HFFc6 (cell line): ENCODE measurements around the gene TMEM196. TPM values are rescaled to one million over a fixed set of nuclear protein-coding genes. Genes with fewer than 3 reads are reported as not detected.
"Not testable (repeated sequence)": the region's sequence is repeated elsewhere in the genome, so short reads cannot be mapped to it uniquely, and the experiment has no call there.

Experiments
- DNase-seq: peaks from one replicate; pipeline ENCODE4 v3.0.0-alpha.2; 2018
- H3K27ac Mint-ChIP-seq: 2 replicates; pipeline ENCODE4 v1.8.0; 2020; ENCODE audit warnings: mild to moderate bottlenecking, mixed read lengths
- H3K27me3 Mint-ChIP-seq: 2 replicates; pipeline ENCODE4 v1.8.0; 2021; ENCODE audit warnings: mild to moderate bottlenecking, moderate library complexity, mixed read lengths; ENCODE audit not compliant: insufficient read depth
- H3K36me3 Mint-ChIP-seq: 2 replicates; pipeline ENCODE4 v1.8.0; 2021; ENCODE audit warnings: low read depth, mixed read lengths
- H3K4me1 Mint-ChIP-seq: 2 replicates; pipeline ENCODE4 v1.8.0; 2020; ENCODE audit warnings: low read depth, mixed read lengths
- H3K4me3 Mint-ChIP-seq: 2 replicates; pipeline ENCODE4 v1.8.0; 2020; ENCODE audit warnings: mild to moderate bottlenecking, moderate library complexity, mixed read lengths
- H3K9me3 Mint-ChIP-seq: 2 replicates; pipeline ENCODE4 v1.8.0; 2020; ENCODE audit warnings: mild to moderate bottlenecking, mixed read lengths
- total RNA-seq, 6 experiments: library from RNA; stranded (reverse); fragmentation: NEBNext Ultra II Directional; extraction: Animal tissue kit (Norgen Biotek cat#: 25700); gene quantifications; 2 replicates in 1 of 6; 3 replicates in 5 of 6; pipeline ENCODE4 v1.2.3, GENCODE V29; 2021
- TF ChIP-seq, protein P1 (sequence below): fragments of 200-600 bp; sonication (generic); IDR thresholded peaks from 2 replicates; pipeline ENCODE4 v1.5.0; 2021; ENCODE audit warnings: antibody characterized with exemption, mild to moderate bottlenecking

Gene TMEM196
- total RNA-seq, 6 experiments from 2014 or later, result not detected

GRCh38 chr7:19698331-19698730 lies 75.1 kb downstream of the TMEM196 start:
- Mint-ChIP-seq H3K27ac (no peak overlapping the region), H3K4me3 (no peak overlapping the region), H3K4me1 (peaks cover 12% of the 10 kb centered on the region), H3K9me3 (no peaks in the 10 kb centered on the region), H3K36me3 (peaks cover 22% of the 10 kb centered on the region), H3K27me3 (no peaks in the 10 kb centered on the region)
- peak; percentile 9 for DNase-seq
- TF ChIP-seq, protein P1, sequence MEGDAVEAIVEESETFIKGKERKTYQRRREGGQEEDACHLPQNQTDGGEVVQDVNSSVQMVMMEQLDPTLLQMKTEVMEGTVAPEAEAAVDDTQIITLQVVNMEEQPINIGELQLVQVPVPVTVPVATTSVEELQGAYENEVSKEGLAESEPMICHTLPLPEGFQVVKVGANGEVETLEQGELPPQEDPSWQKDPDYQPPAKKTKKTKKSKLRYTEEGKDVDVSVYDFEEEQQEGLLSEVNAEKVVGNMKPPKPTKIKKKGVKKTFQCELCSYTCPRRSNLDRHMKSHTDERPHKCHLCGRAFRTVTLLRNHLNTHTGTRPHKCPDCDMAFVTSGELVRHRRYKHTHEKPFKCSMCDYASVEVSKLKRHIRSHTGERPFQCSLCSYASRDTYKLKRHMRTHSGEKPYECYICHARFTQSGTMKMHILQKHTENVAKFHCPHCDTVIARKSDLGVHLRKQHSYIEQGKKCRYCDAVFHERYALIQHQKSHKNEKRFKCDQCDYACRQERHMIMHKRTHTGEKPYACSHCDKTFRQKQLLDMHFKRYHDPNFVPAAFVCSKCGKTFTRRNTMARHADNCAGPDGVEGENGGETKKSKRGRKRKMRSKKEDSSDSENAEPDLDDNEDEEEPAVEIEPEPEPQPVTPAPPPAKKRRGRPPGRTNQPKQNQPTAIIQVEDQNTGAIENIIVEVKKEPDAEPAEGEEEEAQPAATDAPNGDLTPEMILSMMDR, result no peak

GRCh38 chr7:19696926-19697325 lies 76.5 kb downstream of the TMEM196 start:
- Mint-ChIP-seq H3K27ac (no peak overlapping the region), H3K9me3 (peaks cover under 1% of the 10 kb centered on the region; the same call in 1 of the 2 replicates), H3K36me3 (peaks cover 11% of the 10 kb centered on the region), H3K4me1 (peaks cover 12% of the 10 kb centered on the region), H3K27me3 (no peaks in the 10 kb centered on the region), H3K4me3 (no peak overlapping the region)
- no peak for DNase-seq
- TF ChIP-seq, protein P1, result no peak

DNA sequence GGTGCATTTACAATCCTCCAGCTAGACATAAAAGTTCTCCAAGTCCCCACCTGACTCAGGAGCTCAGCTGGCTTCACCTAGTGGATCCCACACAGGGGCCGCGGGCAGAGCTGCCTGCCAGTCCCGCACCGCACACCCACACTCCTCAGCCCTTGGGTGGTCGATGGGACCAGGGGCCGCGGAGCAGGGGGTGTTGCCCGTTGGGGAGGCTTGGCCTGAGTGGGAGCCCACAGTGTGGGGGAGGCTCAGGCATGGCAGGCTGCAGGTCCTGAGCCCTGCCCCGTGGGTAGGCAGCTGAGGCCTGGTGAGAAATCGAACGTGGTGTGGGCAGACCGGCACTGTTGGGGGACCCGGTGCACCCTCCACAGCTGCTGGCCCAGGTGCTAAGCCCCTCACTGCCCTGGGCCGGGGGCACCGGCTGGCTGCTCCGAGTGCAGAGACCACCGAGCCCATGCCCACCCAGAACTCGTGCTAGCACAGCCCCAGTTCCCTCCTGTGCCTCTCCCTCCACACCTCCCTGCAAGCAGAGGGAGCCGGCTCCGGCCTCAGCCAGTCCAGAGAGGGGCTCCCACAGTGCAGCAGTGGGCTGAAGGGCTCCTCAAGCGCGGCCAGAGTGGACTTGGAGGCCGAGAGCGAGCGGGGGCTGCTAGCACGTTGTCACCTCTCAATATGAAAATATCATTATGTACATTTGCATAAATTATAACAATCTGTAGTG lies 81.1 kb downstream of the TMEM196 start:
- H3K36me3 Mint-ChIP-seq, result peaks cover under 1% of the 10 kb centered on the region; the same call in 1 of the 2 replicates
- DNase-seq, result no peak
- H3K9me3 Mint-ChIP-seq, result peaks cover 6% of the 10 kb centered on the region; the same call in 1 of the 2 replicates
- H3K27me3 Mint-ChIP-seq, result no peaks in the 10 kb centered on the region; the same call in 1 of the 2 replicates
- H3K4me1 Mint-ChIP-seq, result peaks cover 7% of the 10 kb centered on the region
- H3K27ac Mint-ChIP-seq, result no peak overlapping the region
- TF ChIP-seq, protein P1, result no peak
- no peak overlapping the region for H3K4me3 Mint-ChIP-seq

- Mint-ChIP-seq H3K36me3 (no peaks in the 10 kb centered on the region; the same call in 1 of the 2 replicates), H3K27ac (no peak overlapping the region), H3K9me3 (peaks cover 6% of the 10 kb centered on the region), H3K27me3 (no peaks in the 10 kb centered on the region; the same call in 1 of the 2 replicates), H3K4me1 (peaks cover 7% of the 10 kb centered on the region), H3K4me3 (no peak overlapping the region)
- TF ChIP-seq, protein P1, result no peak
- peak; percentile 5 for DNase-seq
Observed at GRCh38 chr7:19690736-19691135, 82.7 kb downstream of the TMEM196 start.

DNA sequence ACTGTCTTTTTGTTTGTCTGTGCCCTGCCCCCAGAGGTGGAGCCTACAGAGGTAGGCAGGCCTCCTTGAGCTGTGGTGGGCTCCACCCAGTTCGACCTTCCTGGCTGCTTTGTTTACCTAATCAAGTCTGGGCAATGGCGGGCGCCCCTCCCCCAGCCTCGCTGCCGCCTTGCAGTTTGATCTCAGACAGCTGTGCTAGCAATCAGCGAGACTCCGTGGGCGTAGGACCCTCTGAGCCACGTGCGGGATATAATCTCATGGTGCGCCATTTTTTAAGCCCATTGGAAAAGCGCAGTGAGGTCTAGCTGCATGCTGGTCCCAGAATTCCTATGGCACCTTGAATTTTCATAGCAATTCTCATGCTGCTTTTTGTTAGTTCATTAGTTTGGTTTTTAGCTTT lies 84.3 kb downstream of the TMEM196 start:
- not testable (repeated sequence) for DNase-seq, H3K27me3 Mint-ChIP-seq, H3K4me1 Mint-ChIP-seq, H3K9me3 Mint-ChIP-seq, H3K4me3 Mint-ChIP-seq, H3K36me3 Mint-ChIP-seq, H3K27ac Mint-ChIP-seq

DNA sequence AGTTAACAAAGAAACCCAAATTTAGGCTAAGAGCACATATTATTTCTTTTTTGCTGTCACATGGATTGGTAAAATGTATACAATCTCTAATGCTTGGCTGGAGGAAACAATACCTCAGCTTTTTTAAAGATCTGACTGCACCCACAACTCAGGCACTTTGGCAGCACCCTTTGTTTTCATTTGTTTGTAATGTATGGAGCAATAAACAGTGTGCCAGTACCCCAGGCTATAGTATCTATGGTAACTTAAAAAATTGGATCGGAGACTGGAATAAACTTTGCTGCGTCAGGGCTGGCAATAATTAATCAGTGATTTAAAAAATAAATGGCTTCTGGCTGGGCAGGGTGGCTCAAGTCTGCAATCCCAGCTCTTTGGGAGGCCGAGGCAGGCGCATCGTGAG lies 91.8 kb downstream of the TMEM196 start:
- Mint-ChIP-seq H3K9me3 (no peaks in the 10 kb centered on the region; the same call in 1 of the 2 replicates), H3K27ac (no peak overlapping the region), H3K4me3 (no peak overlapping the region), H3K27me3 (no peaks in the 10 kb centered on the region; the same call in none of the 2 replicates), H3K4me1 (no peaks in the 10 kb centered on the region), H3K36me3 (no peaks in the 10 kb centered on the region)
- DNase-seq, result no peak
- TF ChIP-seq, protein P1, result no peak
